Mesendoderm (in vitro differentiated cells): Measurements from ENCODE around the gene TMEM263.
A peak's percentile ranks its signal among the peaks of the same experiment; 100 is the strongest.

ENCODE experiments used
- DNase-seq: peaks from one replicate; pipeline ENCODE4 v3.0.0; 2013
- H2AK5ac ChIP-seq: 2 replicates; pipeline ENCODE4 v1.6.1; 2013; ENCODE audit warnings: low read length, inconsistent platforms
- H2BK120ac ChIP-seq: 2 replicates; pipeline ENCODE4 v1.6.1; 2013; ENCODE audit warnings: low read depth, mild to moderate bottlenecking, low read length, moderate library complexity, mixed read lengths
- H2BK15ac ChIP-seq: replicated peaks from 2 replicates; pipeline ENCODE4 v1.6.1; 2013; ENCODE audit warnings: low read depth, mild to moderate bottlenecking, moderate library complexity
- H2BK5ac ChIP-seq: 2 replicates; pipeline ENCODE4 v1.6.1; 2013; ENCODE audit warnings: low read length, inconsistent platforms
- H3K18ac ChIP-seq: 2 replicates; pipeline ENCODE4 v1.6.1; 2013; ENCODE audit warnings: mild to moderate bottlenecking, low read length, mixed read lengths
- H3K23ac ChIP-seq: one replicate; pipeline ENCODE4 v1.6.1; 2013; ENCODE audit warnings: low read length
- H3K27ac ChIP-seq: 2 replicates; pipeline ENCODE4 v1.5.1; 2013; ENCODE audit warnings: low read depth, mild to moderate bottlenecking, inconsistent platforms, low read length, moderate library complexity
- H3K27me3 ChIP-seq: 2 replicates; pipeline ENCODE4 v1.6.1; 2013; ENCODE audit warnings: low read length, control low read depth, mild to moderate bottlenecking, inconsistent platforms; ENCODE audit not compliant: insufficient read depth, poor library complexity
- H3K36me3 ChIP-seq: 2 replicates; pipeline ENCODE4 v1.6.1; 2013; ENCODE audit warnings: low read length, inconsistent platforms; ENCODE audit not compliant: control insufficient read depth, insufficient read depth
- H3K4ac ChIP-seq: one replicate; pipeline ENCODE4 v1.6.1; 2013; ENCODE audit warnings: low read depth, mild to moderate bottlenecking, low read length, moderate library complexity
- H3K4me1 ChIP-seq: 2 replicates; pipeline ENCODE4 v1.6.1; 2013; ENCODE audit warnings: low read depth, low read length, inconsistent platforms; ENCODE audit not compliant: control insufficient read depth
- H3K4me2 ChIP-seq: 2 replicates; pipeline ENCODE4 v1.6.1; 2013; ENCODE audit warnings: low read length
- H3K4me3 ChIP-seq: 2 replicates; pipeline ENCODE4 v1.5.1; 2013; ENCODE audit warnings: mild to moderate bottlenecking, low read length
- H3K56ac ChIP-seq: one replicate; pipeline ENCODE4 v1.6.1; 2013; ENCODE audit warnings: low read length
- H3K79me1 ChIP-seq: 2 replicates; pipeline ENCODE4 v1.6.1; 2013; ENCODE audit warnings: low read length, inconsistent platforms
- H3K79me2 ChIP-seq: 2 replicates; pipeline ENCODE4 v1.6.1; 2013; ENCODE audit warnings: mild to moderate bottlenecking, low read length; ENCODE audit not compliant: control insufficient read depth, insufficient read depth
- H3K9ac ChIP-seq: 2 replicates; pipeline ENCODE4 v1.6.1; 2013; ENCODE audit warnings: low read length, inconsistent platforms
- H4K5ac ChIP-seq: one replicate; pipeline ENCODE4 v1.6.1; 2013; ENCODE audit warnings: low read length
- H4K8ac ChIP-seq: one replicate; pipeline ENCODE4 v1.6.1; 2013; ENCODE audit warnings: low read depth, mild to moderate bottlenecking, control low read depth, low read length, moderate library complexity
- WGBS: extraction: QIAGEN DNeasy Blood & Tissue Kit; methylation state at CpG from one replicate; pipeline ENCODE4 v1.1.7; 2013; ENCODE audit warnings: low lambda C conversion rate, missing lambda C conversion rate; ENCODE audit not compliant: insufficient coverage; ENCODE audit errors: extremely low coverage; 5-methylcytosine and 5-hydroxymethylcytosine counted together

Gene TMEM263

DNA sequence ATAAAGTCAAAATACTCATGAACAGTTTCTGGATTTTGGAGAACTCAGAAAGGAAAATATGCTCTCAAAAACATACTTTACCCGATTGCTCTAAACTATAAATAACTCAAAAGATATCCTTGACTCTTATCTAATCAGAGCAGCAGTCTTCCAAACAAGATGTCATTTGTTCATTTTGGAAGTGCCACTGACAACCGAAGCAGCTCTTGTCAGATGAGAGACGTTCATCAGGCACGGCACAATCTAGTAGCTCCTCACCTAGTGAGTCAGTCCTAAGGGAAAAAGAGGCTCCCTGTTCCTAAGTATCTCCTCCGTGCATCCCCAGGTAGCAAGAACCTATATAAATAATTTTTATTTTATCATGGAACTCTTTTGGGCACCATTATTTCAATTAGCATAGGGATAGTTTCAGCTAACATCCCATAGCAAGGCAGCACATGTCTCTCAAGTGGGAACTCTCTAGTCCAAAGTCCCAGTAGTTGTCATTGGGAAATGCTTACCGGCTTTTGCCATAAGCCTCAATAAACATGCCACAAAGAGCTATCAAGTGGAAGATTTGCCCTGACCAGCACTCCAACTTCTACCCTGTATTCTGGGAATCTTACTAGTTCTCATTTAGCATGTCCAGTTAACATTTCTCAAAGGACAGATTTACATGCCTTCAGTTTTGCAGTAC lies 14.1 kb upstream of the TMEM263 start:
- no peak overlapping the region for H4K8ac ChIP-seq
- no peaks in the 10 kb centered on the region for H3K4me1 ChIP-seq
- H3K36me3 ChIP-seq = no peaks in the 10 kb centered on the region
- no peak overlapping the region for H2AK5ac ChIP-seq
- H3K27ac ChIP-seq = no peak overlapping the region
- no CpG with 5 or more reads among the region's 6 CpGs for WGBS
- H3K9ac ChIP-seq = no peak overlapping the region
- no peak overlapping the region for H2BK5ac ChIP-seq
- H2BK15ac ChIP-seq = no peak overlapping the region
- no peak overlapping the region for H3K4ac ChIP-seq
- H2BK120ac ChIP-seq = no peak overlapping the region
- no peak overlapping the region for H3K18ac ChIP-seq
- no peak overlapping the region for H4K5ac ChIP-seq
- H3K4me3 ChIP-seq = no peak overlapping the region
- no peak overlapping the region for H3K4me2 ChIP-seq
- H3K79me2 ChIP-seq = no peaks in the 10 kb centered on the region
- H3K56ac ChIP-seq = no peak overlapping the region
- no peak for DNase-seq
- H3K79me1 ChIP-seq = no peaks in the 10 kb centered on the region
- H3K27me3 ChIP-seq = no peaks in the 10 kb centered on the region
- no peak overlapping the region for H3K23ac ChIP-seq

DNA sequence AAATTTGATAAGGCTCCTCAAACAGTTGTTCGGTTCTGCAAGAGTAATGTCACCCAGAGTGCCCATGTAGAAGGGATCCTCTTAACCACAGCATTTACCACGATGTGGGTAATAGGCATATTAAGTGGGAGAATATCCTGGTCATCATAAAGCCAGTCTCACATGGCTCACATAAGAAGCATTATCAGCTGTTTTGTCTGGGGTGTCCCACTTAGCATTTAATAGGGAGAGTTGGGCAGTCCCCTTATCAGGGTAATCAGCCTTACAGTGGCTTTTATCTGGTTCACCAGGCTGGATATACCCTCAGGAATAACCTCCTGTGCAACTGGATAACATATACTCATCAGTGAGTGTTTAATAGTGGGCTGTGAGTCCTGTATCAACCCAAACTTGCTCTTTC lies 12.9 kb upstream of the TMEM263 start:
- Histone ChIP-seq H2BK15ac (no peak overlapping the region), H3K4me3 (no peak overlapping the region), H2BK5ac (no peak overlapping the region), H3K27ac (no peak overlapping the region), H3K4me2 (no peak overlapping the region), H3K4ac (no peak overlapping the region), H3K9ac (no peak overlapping the region), H3K79me1 (no peaks in the 10 kb centered on the region), H4K5ac (no peak overlapping the region), H3K79me2 (no peaks in the 10 kb centered on the region), H4K8ac (no peak overlapping the region), H3K36me3 (no peaks in the 10 kb centered on the region), H3K27me3 (no peaks in the 10 kb centered on the region), H3K23ac (no peak overlapping the region), H3K4me1 (no peaks in the 10 kb centered on the region), H2AK5ac (no peak overlapping the region), H3K18ac (no peak overlapping the region), H3K56ac (no peak overlapping the region), H2BK120ac (no peak overlapping the region)
- DNase-seq = no peak
- WGBS = no CpG with 5 or more reads among the region's 2 CpGs

GRCh38 chr12:106945261-106945851 lies 10.4 kb upstream of the TMEM263 start:
- H3K4me2 ChIP-seq = no peak overlapping the region
- WGBS = no CpG with 5 or more reads among the region's 1 CpG
- H3K4ac ChIP-seq = no peak overlapping the region
- no peak overlapping the region for H3K4me3 ChIP-seq
- no peak overlapping the region for H2BK5ac ChIP-seq
- DNase-seq = peak; percentile 47
- H3K18ac ChIP-seq = no peak overlapping the region
- H2BK15ac ChIP-seq = no peak overlapping the region
- H4K5ac ChIP-seq = no peak overlapping the region
- H3K36me3 ChIP-seq = no peaks in the 10 kb centered on the region
- no peaks in the 10 kb centered on the region for H3K4me1 ChIP-seq
- no peak overlapping the region for H3K23ac ChIP-seq
- no peak overlapping the region for H3K56ac ChIP-seq
- no peak overlapping the region for H4K8ac ChIP-seq
- no peak overlapping the region for H2BK120ac ChIP-seq
- no peaks in the 10 kb centered on the region for H3K27me3 ChIP-seq
- H3K79me2 ChIP-seq = no peaks in the 10 kb centered on the region
- no peaks in the 10 kb centered on the region for H3K79me1 ChIP-seq
- H3K9ac ChIP-seq = no peak overlapping the region
- H3K27ac ChIP-seq = no peak overlapping the region
- no peak overlapping the region for H2AK5ac ChIP-seq

DNA sequence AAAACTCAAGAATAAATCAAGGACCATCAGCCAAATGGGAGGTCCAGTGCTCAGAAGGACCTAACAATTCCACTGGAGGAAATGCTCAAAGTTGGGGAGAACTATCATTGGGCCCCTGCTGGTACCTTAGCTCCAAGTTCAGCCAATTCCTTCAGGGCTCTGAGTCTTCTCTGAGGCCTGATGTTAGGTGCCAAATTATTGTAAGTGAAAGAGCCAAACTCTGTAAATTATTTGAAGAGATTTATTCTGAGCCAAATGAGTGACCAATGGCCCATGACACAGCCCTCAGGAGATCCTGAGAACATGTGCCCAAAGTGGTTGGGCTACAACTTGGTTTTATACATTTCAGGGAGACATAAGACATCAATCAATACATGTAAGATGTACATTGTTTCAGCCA lies 8.2 kb upstream of the TMEM263 start:
- DNase-seq = no peak
- H4K8ac ChIP-seq = no peak overlapping the region
- no peak overlapping the region for H3K27ac ChIP-seq
- H3K79me1 ChIP-seq = no peaks in the 10 kb centered on the region
- H2AK5ac ChIP-seq = no peak overlapping the region
- H3K9ac ChIP-seq = no peak overlapping the region
- H2BK120ac ChIP-seq = no peak overlapping the region
- H3K36me3 ChIP-seq = no peaks in the 10 kb centered on the region
- H3K79me2 ChIP-seq = no peaks in the 10 kb centered on the region
- no peak overlapping the region for H3K4me2 ChIP-seq
- H2BK15ac ChIP-seq = no peak overlapping the region
- no peak overlapping the region for H3K4me3 ChIP-seq
- H3K4ac ChIP-seq = no peak overlapping the region
- H4K5ac ChIP-seq = no peak overlapping the region
- H3K4me1 ChIP-seq = no peaks in the 10 kb centered on the region
- peaks cover 2% of the 10 kb centered on the region for H3K27me3 ChIP-seq
- H2BK5ac ChIP-seq = no peak overlapping the region
- H3K23ac ChIP-seq = no peak overlapping the region
- H3K56ac ChIP-seq = no peak overlapping the region
- H3K18ac ChIP-seq = no peak overlapping the region

DNA sequence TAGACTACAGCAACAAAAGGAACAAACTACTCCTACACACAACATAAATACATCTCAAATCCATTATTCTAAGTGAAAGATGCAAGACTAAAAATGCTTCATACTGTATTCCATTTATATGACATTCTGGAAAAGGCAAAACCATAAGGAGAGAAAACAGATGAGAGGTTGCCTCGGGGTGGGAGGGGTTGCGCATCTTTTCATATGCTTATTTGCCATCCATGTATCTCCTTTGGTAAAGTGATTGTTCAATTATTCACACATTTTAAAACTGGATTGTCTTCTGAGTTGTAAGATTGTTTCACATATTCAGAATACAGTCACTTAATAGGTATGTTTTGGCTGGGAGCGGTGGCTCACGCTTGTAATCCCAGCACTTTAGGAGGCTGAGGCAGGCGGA lies 5.1 kb upstream of the TMEM263 start:
- H3K27ac ChIP-seq = no peak overlapping the region
- H3K27me3 ChIP-seq = peaks cover 2% of the 10 kb centered on the region
- no peaks in the 10 kb centered on the region for H3K36me3 ChIP-seq
- H3K79me2 ChIP-seq = no peaks in the 10 kb centered on the region
- no peak overlapping the region for H3K4me3 ChIP-seq
- H3K56ac ChIP-seq = no peak overlapping the region
- H3K23ac ChIP-seq = no peak overlapping the region
- no peaks in the 10 kb centered on the region for H3K4me1 ChIP-seq
- H2BK120ac ChIP-seq = no peak overlapping the region
- no peaks in the 10 kb centered on the region for H3K79me1 ChIP-seq
- no peak overlapping the region for H2BK5ac ChIP-seq
- no peak overlapping the region for H3K9ac ChIP-seq
- no peak overlapping the region for H2AK5ac ChIP-seq
- WGBS = no CpG with 5 or more reads among the region's 5 CpGs
- no peak overlapping the region for H3K4me2 ChIP-seq
- no peak overlapping the region for H4K5ac ChIP-seq
- H2BK15ac ChIP-seq = no peak overlapping the region
- no peak overlapping the region for H3K18ac ChIP-seq
- no peak overlapping the region for H4K8ac ChIP-seq
- no peak for DNase-seq
- no peak overlapping the region for H3K4ac ChIP-seq
